GM18498 (cell line): ENCODE results near the gene VWA5B2.

Experiments
- ATAC-seq: cut with Tn5 transposase; IDR thresholded peaks from one replicate; pipeline ENCODE4 v1.9.1; 2021; ENCODE audit warnings: mild to moderate bottlenecking, moderate library complexity; ENCODE audit not compliant: unreplicated experiment

The VWA5B2 gene

DNA sequence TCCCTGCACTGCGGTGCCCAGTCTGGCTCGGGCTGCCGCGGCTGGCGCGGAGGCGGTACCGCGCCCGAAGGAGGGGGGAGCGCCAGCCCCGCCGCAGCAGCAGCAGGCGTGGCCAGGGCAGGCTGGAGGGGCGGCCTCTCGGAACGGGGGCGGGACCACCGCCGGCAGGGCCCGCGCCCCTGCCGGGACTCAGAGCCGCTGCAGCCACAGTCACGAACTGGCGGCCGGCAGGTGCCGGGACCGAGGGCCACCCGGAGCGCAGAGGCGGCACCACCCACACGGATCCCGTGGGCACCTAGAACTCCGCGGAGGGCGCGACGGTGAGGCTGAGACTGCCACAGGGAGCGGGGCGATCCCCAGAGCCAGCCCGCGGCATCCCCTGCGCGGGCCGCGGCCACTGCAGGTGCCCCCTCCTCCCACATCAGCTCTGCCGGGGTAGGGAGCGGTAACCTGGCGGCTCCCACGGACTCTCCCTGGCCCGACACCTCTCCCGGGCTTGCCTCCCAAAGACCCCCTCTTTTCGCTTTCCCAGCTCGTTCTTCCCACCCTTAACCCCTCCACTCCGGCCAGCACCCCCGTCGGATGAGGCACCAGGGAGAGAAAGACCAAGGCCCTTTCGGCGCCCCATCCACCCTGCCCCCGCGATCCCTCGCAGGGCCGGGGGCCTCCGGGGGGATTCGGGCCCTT is at the start of gene VWA5B2:
Gene VWA5B2, plus strand, starts transcription at position 192 of the 687 bp plus-strand sequence. CDS start 944 bp downstream, outside the sequence.
- ATAC-seq: peak; percentile 82

DNA sequence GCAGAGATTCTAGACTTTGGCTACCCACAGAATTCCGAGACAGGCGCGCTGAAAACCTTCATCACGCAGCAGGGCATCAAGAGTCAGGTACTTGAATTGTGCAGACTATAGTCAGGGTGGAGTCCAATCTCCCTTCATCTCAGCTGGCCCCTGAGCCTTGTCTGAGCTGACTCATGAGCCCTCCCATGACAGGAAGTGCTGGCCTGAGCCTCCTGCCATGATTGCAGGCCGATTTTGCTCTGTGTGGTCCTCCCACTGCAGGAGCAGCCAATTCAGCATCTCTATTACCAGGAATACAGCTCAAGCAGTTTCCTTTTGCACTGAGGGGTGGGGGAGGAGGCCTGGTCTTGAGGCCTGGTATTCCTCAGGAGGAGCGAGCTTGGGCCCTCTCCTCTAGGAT is 49.2 kb upstream of the VWA5B2 start:
- no peak for ATAC-seq

DNA sequence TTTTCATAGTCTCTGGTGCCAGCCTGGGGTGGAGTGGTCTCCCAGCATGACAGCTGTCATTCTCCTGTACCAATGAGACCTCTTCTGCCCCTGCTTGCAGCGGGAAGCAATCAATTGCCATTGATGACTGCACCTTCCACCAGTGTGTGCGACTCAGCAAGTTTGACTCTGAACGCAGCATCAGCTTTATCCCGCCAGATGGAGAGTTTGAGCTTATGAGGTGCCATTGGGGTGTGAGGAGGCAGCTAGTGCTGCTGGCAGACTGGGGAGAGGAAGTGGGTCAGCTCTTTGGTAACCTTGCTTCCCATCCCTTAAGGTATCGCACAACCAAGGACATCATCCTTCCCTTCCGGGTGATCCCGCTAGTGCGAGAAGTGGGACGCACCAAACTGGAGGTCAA is 47.8 kb upstream of the VWA5B2 start:
- ATAC-seq: no peak

DNA sequence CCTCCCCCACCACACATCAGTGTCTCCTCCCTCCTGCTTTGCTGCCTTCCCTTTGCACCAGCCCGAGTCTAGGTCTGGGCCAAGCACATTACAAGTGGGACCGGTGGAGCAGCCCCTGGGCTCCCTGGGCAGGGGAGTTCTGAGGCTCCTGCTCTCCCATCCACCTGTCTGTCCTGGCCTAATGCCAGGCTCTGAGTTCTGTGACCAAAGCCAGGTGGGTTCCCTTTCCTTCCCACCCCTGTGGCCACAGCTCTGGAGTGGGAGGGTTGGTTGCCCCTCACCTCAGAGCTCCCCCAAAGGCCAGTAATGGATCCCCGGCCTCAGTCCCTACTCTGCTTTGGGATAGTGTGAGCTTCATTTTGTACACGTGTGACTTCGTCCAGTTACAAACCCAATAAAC is 45.7 kb upstream of the VWA5B2 start:
- ATAC-seq: no peak

DNA sequence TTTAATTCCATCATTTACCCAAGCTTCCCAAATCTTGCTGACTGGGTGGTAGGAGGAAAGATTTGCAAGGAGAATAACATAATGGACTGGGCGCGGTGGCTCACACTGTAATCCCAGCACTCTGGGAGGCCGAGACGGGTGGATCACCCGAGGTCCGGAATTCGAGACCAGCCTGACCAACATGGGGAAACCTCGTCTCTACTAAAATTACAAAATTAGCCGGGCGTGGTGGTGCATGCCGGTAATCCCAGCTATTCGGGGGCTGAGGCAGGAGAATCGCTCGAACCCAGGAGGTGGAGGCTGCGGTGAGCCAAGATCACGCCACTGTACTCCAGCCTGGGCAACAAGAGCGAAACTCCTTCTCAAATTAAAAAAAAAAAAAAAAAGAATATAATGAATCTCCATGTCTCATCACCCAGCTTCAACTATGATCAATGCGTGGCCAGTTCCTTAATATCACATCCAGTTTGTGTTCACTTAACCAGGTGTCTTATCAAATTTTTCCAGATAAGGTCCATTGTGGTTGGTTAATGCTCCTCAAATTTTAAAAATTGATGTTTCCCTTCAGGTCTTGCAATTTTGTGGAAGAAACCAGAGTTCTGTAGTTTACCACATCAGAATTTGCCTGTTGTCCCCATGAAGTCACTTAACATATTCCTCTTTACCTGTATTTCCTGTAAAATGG is 44.7 kb upstream of the VWA5B2 start:
- no peak for ATAC-seq

DNA sequence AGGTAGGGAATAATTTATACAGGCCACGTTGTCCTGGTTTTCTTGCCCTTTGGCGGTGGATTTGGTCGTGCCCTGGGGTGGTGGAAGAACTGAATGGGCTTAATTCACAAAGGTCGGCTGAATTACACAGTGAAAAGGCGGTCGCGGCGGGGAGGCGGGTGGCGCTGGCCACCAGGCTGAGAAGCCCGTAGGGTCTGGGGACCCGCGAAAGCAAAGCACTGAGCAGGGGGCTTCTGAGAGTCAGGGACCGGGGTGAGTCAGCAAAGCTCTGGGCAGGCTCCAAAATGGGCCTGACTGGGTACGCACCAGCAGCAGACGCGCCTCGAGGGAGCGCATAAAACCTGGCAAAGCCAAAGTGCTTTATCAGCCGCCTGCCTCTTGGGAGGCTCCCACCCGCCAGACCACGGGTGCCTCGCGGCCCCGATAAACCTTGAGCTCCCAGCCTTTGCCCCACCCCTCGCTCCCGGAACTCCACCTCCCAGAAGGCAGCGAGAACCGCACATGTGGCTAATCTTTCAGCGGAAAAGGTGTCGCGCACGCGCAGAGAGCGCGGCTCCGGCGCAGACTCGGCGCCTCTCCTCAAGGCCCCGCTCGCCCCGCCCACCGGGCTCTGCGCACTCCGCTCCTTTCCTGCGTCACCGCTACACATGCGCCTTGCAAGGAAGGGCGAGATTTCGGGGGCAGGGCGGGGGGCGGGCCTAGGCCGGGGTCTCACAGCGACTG is 43.8 kb upstream of the VWA5B2 start:
- ATAC-seq: peak; percentile 87

DNA sequence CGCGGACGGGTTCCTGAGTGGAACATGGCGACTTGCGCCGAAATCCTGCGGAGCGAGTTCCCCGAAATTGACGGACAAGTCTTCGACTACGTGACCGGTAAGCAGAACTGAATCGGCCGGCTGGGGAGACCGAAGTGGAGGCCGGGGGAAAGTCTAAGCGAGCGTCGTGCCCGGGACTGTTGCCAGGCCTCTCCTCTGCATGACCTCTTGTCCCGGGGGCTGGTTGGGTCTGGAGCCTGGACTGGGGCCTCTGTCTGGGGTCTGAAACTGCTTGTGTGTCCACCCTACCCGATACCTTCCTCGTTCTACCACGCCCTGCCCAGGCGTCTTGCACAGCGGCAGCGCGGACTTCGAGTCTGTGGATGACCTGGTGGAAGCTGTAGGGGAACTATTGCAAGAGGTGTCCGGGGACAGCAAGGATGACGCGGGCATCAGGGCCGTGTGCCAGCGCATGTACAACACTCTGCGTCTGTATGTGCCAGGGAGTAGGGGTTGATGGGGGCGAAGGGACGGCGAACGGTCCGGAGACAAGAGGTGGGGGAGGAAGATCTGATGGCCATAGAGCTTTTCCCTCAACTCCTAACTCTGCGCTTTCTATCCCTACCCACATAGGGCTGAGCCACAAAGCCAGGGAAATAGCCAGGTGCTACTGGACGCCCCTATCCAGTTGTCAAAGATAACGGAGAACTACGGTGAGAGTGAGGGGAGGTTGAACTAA is 43.0 kb upstream of the VWA5B2 start, which contains the start of gene ABCF3:
Gene ABCF3, plus strand, starts transcription at position 16 of the 718 bp plus-strand sequence. Its CDS starts 9 bp downstream, at position 25.
- ATAC-seq: peak; percentile 32

DNA sequence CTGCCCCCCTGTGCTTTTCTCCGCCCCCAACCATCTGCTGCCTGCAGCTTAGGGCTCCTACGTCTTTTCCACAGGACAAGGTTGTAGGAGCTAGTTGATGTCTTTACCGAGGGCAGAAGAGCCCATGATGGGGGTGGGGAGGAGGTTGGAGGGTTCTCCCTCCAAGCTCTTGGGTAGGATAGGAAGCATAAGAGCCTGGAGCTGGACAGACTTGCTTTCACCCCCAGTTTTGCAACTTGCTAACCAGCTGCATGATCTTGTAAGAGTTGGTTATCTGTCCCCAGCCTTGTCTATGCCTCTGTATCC is 42.5 kb upstream of the VWA5B2 start:
- ATAC-seq: no peak

DNA sequence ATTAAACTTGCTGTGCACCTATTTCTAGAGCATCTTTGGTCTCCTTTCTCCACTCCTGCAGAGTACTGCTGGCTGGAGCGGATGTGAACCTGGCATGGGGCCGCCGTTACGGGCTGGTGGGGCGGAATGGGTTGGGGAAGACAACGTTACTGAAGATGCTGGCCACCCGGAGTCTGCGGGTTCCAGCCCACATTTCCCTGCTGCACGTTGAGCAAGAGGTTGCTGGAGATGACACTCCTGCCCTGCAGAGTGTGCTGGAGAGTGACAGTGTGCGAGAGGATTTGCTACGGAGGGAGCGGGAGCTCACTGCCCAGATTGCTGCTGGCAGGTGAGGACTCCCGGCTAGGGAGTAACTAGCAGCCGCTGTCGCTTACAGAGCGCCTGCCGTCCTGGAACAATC is 41.3 kb upstream of the VWA5B2 start:
- ATAC-seq: no peak

DNA sequence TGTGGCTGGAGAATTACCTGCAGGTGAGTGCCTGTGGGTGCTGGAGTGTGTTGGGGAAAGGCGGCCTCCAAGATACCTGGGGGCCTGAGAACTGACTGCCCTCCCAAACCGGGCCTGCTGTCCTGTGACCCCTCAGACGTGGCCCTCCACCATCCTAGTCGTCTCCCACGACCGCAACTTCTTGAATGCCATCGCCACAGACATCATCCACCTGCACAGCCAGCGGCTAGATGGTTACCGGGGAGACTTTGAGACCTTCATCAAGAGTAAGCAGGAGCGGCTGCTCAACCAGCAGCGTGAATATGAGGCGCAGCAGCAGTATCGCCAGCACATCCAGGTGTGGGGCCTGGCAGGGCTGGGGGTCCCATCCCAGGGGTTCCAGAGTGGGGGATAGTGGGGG is 40.0 kb upstream of the VWA5B2 start:
- no peak for ATAC-seq

DNA sequence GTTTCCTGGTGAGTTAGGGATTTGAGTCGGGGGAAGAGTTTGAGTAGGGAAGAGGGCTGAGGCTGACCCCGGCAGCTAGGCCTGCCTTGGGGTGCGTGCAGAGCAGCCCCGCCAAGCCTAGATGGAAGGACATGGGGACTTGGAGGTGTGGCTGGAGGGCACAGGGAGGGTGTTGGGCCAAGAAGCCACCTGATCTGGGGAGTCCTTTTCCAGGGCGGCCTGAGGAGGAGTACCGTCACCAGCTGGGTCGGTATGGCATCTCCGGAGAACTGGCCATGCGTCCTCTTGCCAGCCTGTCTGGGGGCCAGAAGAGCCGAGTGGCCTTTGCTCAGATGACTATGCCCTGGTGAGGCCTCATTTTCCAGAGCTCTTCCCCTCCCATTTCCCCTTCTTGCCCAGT is 36.5 kb upstream of the VWA5B2 start:
- ATAC-seq: no peak

DNA sequence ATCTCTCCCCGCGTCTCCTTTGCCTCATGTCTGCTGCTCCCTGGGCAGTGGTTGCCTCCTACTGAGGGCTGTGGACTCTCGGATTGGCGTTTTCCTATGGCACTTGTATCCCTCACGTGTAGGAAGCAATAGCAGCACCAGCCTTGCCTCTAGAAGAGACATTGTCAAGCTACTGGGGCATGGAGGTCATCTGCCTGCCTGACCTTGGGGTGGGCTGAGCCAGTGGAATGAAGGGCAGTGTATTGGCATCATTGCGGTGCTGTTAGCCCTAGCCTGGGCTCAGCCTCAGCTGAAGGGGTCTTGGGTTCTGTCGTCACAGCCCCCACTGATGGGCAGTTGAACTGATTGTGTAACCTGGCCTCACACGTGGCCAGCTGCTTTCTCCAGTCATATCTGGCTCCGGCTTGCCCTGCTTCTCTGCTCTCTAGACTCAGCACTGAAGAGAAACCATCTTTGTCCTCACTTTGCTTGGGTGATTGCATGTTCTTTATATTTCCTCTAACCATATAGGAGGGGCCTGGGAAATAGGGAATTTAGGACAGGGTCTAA is 35.3 kb upstream of the VWA5B2 start:
- ATAC-seq: no peak

DNA sequence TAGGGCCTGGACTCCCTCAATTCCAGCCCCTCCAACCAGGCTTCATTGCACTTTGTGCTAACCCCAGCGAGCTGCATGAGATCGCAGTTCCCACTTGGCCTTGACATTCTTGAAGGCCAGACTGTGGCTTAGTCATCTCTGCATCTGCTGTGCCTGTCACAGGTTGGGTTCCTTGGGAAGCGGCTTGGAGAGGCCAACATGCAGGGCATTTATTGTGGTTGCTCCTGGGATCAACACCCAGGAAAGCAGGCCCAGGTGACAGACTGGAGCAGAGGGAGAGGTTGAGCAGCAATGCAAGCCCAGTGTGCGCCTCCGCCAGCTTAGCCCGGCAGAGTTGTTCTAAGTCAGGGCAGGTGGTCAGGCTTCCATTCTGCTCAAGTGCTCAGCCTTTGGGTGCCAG is 32.8 kb upstream of the VWA5B2 start:
- ATAC-seq: no peak

DNA sequence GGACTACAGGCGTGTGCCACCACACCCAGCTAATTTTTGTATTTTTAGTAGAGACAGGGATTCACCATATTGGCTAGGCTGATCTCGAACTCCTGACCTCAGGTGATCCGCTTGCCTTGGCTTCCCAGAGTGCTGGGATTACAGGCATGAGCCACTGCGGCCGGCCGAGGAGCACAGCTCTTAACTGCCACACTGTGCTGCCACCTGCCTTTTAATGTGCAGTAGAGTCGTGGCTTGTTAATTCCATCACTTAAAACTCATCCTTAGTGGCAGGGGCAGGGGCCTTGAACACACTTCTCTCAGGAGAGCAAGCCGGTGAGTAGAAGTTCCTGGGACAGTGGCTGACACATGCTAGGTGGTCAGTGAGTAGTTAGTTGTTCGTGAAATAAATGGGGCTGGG is 30.9 kb upstream of the VWA5B2 start:
- ATAC-seq: no peak

DNA sequence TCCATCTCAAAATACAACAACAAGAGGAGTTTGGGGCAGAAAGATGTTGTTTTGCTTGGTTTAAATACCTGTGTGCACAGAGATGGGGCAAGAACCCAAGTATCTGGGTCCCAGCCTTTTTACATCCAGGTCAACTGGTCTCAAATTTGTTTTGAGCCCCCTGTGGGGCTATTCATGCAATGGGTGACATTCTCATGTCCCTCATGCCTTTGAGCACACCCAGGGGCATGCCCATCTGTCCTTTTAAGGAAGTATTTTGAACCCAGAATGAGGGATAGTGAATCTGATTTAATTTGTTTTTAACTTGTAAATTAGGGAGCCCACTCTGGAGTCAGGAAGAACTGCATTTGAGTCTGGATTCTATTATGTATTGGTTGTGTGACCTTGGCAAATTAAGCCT is 28.6 kb upstream of the VWA5B2 start:
- no peak for ATAC-seq

DNA sequence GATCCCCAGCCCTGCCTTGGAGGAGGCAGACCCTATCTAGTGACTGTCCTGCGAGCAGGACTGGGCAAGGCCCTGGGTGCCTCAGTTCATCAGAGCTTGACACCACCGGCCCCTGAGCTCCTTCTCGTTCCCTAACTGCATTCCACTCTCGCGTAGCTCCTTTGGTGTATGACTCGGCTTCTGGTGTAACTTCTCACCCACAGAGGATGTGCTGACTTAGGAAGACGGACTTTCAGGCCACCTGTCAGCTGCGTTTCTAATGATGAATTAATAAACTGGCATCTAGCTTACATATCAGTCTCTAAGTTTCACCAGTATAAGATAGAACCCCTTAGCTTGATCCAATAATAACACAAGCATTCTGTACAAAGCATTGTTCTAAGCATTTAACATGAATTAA is 25.9 kb upstream of the VWA5B2 start:
- ATAC-seq: no peak

DNA sequence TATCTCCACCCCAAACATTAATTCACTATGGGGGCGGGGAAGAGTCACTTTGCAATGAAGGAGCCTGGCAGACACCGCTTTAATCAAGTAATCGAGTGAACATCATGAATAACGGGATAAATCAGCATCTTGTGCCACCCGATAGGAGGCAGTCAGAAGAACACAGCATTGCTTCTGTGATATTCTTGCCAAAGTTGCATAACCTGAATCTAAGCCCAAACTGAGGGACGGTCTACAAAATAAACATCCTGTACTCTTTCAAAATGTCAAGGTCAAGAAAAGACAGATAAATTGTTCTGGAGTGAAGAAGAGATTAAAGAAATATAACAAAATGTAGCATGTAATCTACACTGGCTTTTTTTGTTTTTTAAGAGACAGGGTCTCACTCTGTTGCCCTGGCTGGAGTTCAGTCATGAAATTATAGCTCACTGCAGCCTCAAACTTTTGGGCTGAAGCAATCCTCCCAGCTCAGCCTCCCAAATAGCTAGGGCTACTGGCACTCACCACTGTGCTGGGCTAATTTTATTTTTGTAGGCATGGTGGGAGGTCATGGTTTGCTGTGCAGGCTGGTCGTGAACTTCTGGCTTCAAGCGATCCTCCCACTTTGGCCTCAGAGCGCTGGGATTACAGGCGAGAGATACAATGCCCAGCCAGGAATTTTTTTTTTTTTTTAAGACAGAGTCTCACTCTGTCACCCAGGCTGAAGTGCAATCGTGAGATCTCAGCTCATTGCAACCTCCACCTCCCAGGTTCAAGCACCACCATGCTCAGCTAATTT is 20.1 kb upstream of the VWA5B2 start:
- ATAC-seq: no peak

DNA sequence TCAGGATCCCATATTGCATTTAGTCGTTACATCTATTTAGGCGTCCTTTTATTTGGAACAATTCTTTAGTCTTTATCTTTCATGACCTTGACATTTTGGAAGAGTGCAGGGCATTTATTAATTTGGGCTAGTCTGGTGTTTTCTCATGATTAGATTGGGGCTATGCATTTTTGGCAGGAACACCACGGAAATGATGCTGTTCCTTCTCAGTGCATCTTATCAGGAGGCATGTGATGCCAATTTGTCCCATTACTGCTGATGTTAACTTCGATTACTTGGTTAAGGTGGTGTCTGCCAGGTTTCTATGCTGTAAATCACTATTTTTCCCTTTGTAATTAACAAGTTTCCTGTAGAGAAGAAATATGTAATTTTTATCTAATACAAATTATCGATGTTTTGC is 18.1 kb upstream of the VWA5B2 start:
- ATAC-seq: no peak

DNA sequence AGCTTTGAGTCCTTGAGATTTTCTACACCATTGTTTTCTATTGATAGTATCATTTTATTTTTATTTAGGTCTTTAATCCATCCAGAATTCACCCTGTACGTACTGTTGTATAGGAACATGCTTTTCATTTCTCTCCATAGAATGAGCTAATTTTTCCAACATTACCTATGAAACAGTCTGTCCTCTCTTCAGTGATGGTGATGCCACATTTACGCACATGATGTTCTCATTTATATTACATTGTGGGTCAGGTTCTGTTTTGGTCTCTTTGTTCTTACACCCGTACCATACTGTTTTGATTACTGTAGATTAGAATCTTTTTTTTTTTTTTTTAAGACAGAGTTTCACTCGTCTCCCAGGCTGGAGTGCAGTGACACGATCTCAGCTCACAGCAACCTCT is 17.7 kb upstream of the VWA5B2 start:
- ATAC-seq: no peak

DNA sequence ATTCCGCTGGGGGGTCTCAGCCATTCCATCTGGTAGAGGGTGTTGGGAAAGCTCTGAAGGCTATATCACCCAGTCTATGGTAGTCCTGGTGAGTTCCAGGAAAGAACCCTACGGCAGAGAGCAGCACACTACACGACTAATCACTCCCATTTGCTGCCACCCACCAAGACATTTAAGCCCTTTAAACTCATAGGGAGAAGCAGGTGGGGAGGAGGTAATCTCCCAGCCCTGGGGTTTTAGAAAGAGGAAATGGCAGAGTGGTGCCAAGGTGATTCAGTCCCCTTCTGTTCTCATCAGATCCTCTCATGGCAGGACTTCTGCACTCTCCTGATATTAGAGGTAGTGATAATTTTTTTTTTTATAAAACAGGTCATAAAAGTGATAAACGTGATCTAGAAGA is 10.6 kb upstream of the VWA5B2 start:
- no peak for ATAC-seq
